ENCODE results near the gene PNLIPRP2. TPM values are rescaled to one million over a fixed set of nuclear protein-coding genes. Genes with fewer than 3 reads are reported as not detected.

PNLIPRP2 gene
- total RNA-seq, 1 donor from 2014 or later, result not detected

- Histone ChIP-seq H2AFZ (ENCODE audit: low read depth, low read length) (no peak overlapping the region), H3K4me3 (ENCODE audit: insufficient read depth, low read depth, low read length) (no peak overlapping the region), H3K27ac (ENCODE audit: low read depth, low read length) (no peak overlapping the region), H3K9me3 (ENCODE audit: insufficient read depth, low read depth, low read length) (no peaks in the 10 kb centered on the region), H3K36me3 (ENCODE audit: insufficient read depth, low read length) (no peaks in the 10 kb centered on the region), H3K9ac (ENCODE audit: low read length) (no peak overlapping the region), H3K79me2 (ENCODE audit: insufficient read depth, low read length) (no peaks in the 10 kb centered on the region), H3K4me2 (ENCODE audit: low read length) (no peak overlapping the region), H4K20me1 (ENCODE audit: insufficient read depth, low read length) (no peaks in the 10 kb centered on the region), H3K4me1 (ENCODE audit: insufficient read depth, low read length) (no peaks in the 10 kb centered on the region), H3K27me3 (ENCODE audit: insufficient read depth, low read length) (no peaks in the 10 kb centered on the region)
- Mint-ChIP-seq H3K27me3 (ENCODE audit: low read depth, unreplicated experiment) (peaks cover 7% of the 10 kb centered on the region), H3K36me3 (ENCODE audit: low read depth, unreplicated experiment) (no peaks in the 10 kb centered on the region), H3K4me3 (ENCODE audit: unreplicated experiment) (no peak overlapping the region), H3K9me3 (ENCODE audit: unreplicated experiment) (no peaks in the 10 kb centered on the region), H3K4me1 (ENCODE audit: low read depth, unreplicated experiment) (no peaks in the 10 kb centered on the region), H3K27ac (ENCODE audit: unreplicated experiment) (no peak overlapping the region)
- FAIRE-seq, result no peak
- DNase-seq (ENCODE audit: low read depth), result no peak
- TF ChIP-seq EZH2 (IDR thresholded peaks at IDR 0.05; ENCODE audit: insufficient read depth, low read length) (no peak), CTCF (IDR thresholded peaks at IDR 0.05; ENCODE audit: insufficient read depth, low read depth, low read length) (no peak)
Measured at GRCh38 chr10:116659049-116659670, 38.4 kb downstream of the PNLIPRP2 start.

- H3K4me1 Mint-ChIP-seq (ENCODE audit: low read depth, unreplicated experiment), result no peaks in the 10 kb centered on the region
- H3K9me3 ChIP-seq (ENCODE audit: insufficient read depth, low read depth, low read length), result no peaks in the 10 kb centered on the region
- no peak for TF ChIP-seq CTCF (IDR thresholded peaks at IDR 0.05; ENCODE audit: insufficient read depth, low read depth, low read length)
- TF ChIP-seq EZH2 (IDR thresholded peaks at IDR 0.05; ENCODE audit: insufficient read depth, low read length), result no peak
- H3K27ac ChIP-seq (ENCODE audit: low read depth, low read length), result no peak overlapping the region
- no peak overlapping the region for H2AFZ ChIP-seq (ENCODE audit: low read depth, low read length)
- no peaks in the 10 kb centered on the region for H3K36me3 Mint-ChIP-seq (ENCODE audit: low read depth, unreplicated experiment)
- DNase-seq (ENCODE audit: low read depth) (no peak), FAIRE-seq (no peak)
- no peaks in the 10 kb centered on the region for H4K20me1 ChIP-seq (ENCODE audit: insufficient read depth, low read length)
- H3K27ac Mint-ChIP-seq (ENCODE audit: unreplicated experiment), result no peak overlapping the region
- peaks cover 2% of the 10 kb centered on the region for H3K4me1 ChIP-seq (ENCODE audit: insufficient read depth, low read length)
- peaks cover 7% of the 10 kb centered on the region for H3K27me3 Mint-ChIP-seq (ENCODE audit: low read depth, unreplicated experiment)
- no peaks in the 10 kb centered on the region for H3K27me3 ChIP-seq (ENCODE audit: insufficient read depth, low read length)
- H3K36me3 ChIP-seq (ENCODE audit: insufficient read depth, low read length), result no peaks in the 10 kb centered on the region
- H3K9ac ChIP-seq (ENCODE audit: low read length), result no peak overlapping the region
- no peaks in the 10 kb centered on the region for H3K79me2 ChIP-seq (ENCODE audit: insufficient read depth, low read length)
- H3K4me2 ChIP-seq (ENCODE audit: low read length), result no peak overlapping the region
- no peak overlapping the region for H3K4me3 Mint-ChIP-seq (ENCODE audit: unreplicated experiment)
- no peak overlapping the region for H3K4me3 ChIP-seq (ENCODE audit: insufficient read depth, low read depth, low read length)
- no peaks in the 10 kb centered on the region for H3K9me3 Mint-ChIP-seq (ENCODE audit: unreplicated experiment)
Measured at GRCh38 chr10:116660860-116661259, 40.1 kb downstream of the PNLIPRP2 start.

DNA sequence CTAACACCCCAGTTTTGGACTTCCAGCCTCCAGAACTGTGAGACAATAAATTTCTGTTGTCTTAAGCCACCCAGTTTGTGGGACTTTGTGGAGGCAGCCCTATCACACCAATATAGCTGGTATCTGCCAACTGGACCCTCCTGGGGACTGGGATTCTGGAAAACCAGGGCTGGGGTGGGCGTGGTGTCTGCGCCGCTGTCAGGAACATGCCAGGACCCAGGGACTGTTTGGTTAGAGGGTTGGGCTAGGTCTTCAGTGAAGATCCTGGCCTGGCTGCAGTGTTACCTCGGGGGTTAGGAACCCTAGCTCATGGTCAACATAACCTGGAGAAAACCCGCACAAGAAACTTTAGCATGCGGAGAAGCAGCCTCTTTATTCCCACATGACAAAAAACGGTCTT lies 42.6 kb downstream of the PNLIPRP2 start:
- Mint-ChIP-seq H3K4me3 (ENCODE audit: unreplicated experiment) (no peak overlapping the region), H3K27me3 (ENCODE audit: low read depth, unreplicated experiment) (peaks cover 7% of the 10 kb centered on the region), H3K9me3 (ENCODE audit: unreplicated experiment) (peaks cover 6% of the 10 kb centered on the region), H3K4me1 (ENCODE audit: low read depth, unreplicated experiment) (no peaks in the 10 kb centered on the region), H3K27ac (ENCODE audit: unreplicated experiment) (no peak overlapping the region), H3K36me3 (ENCODE audit: low read depth, unreplicated experiment) (no peaks in the 10 kb centered on the region)
- no peak overlapping the region for H3K9ac ChIP-seq (ENCODE audit: low read length)
- no peak overlapping the region for H3K27ac ChIP-seq (ENCODE audit: low read depth, low read length)
- DNase-seq (ENCODE audit: low read depth), result no peak
- H3K4me3 ChIP-seq (ENCODE audit: insufficient read depth, low read depth, low read length), result no peak overlapping the region
- H3K9me3 ChIP-seq (ENCODE audit: insufficient read depth, low read depth, low read length), result no peaks in the 10 kb centered on the region
- no peak for TF ChIP-seq CTCF (IDR thresholded peaks at IDR 0.05; ENCODE audit: insufficient read depth, low read depth, low read length)
- TF ChIP-seq EZH2 (IDR thresholded peaks at IDR 0.05; ENCODE audit: insufficient read depth, low read length), result no peak
- H3K79me2 ChIP-seq (ENCODE audit: insufficient read depth, low read length), result no peaks in the 10 kb centered on the region
- H3K36me3 ChIP-seq (ENCODE audit: insufficient read depth, low read length), result no peaks in the 10 kb centered on the region
- no peak overlapping the region for H3K4me2 ChIP-seq (ENCODE audit: low read length)
- FAIRE-seq, result no peak
- no peaks in the 10 kb centered on the region for H3K27me3 ChIP-seq (ENCODE audit: insufficient read depth, low read length)
- peaks cover 2% of the 10 kb centered on the region for H3K4me1 ChIP-seq (ENCODE audit: insufficient read depth, low read length)
- H4K20me1 ChIP-seq (ENCODE audit: insufficient read depth, low read length), result no peaks in the 10 kb centered on the region
- no peak overlapping the region for H2AFZ ChIP-seq (ENCODE audit: low read depth, low read length)
